GM23248 (cell line): Measurements from ENCODE around the gene MTHFD1L. TPM values are rescaled to one million over a fixed set of nuclear protein-coding genes. Genes with fewer than 3 reads are reported as not detected.

Source experiments
- DNase-seq: peaks from one replicate; pipeline ENCODE4 v3.0.0-alpha.2; 2015
- H2AFZ ChIP-seq: fragments of 200-600 bp; sonication (generic); 2 replicates; pipeline ENCODE4 v1.6.1; 2016; ENCODE audit warnings: antibody characterized with exemption
- H3F3A ChIP-seq: fragments of 200-600 bp; sonication (generic); 2 replicates; pipeline ENCODE4 v1.6.1; 2016; ENCODE audit warnings: mild to moderate bottlenecking, antibody characterized with exemption, mixed run types; ENCODE audit not compliant: insufficient read depth
- H3K27ac ChIP-seq: fragments of 200-600 bp; sonication (generic); 2 replicates; pipeline ENCODE4 v1.5.1; 2016; ENCODE audit warnings: mild to moderate bottlenecking
- H3K27me3 ChIP-seq: fragments of 200-600 bp; sonication (generic); replicated peaks from 2 replicates; pipeline ENCODE4 v1.6.1; 2016; ENCODE audit warnings: mild to moderate bottlenecking; ENCODE audit not compliant: insufficient read depth
- H3K36me3 ChIP-seq: fragments of 200-600 bp; sonication (generic); 2 replicates; pipeline ENCODE4 v1.6.1; 2016; ENCODE audit warnings: low read depth, mild to moderate bottlenecking
- H3K4me1 ChIP-seq: fragments of 200-600 bp; sonication (generic); 2 replicates; pipeline ENCODE4 v1.6.1; 2016; ENCODE audit warnings: mild to moderate bottlenecking; ENCODE audit not compliant: insufficient read depth
- H3K4me2 ChIP-seq: fragments of 200-600 bp; sonication (generic); one replicate; pipeline ENCODE4 v1.6.1; 2016; ENCODE audit warnings: mild to moderate bottlenecking; ENCODE audit not compliant: unreplicated experiment
- H3K4me3 ChIP-seq: fragments of 200-600 bp; sonication (generic); 2 replicates; pipeline ENCODE4 v1.5.1; 2016; ENCODE audit warnings: mild to moderate bottlenecking
- H3K79me2 ChIP-seq: fragments of 200-600 bp; sonication (generic); 2 replicates; pipeline ENCODE4 v1.6.1; 2016; ENCODE audit warnings: mild to moderate bottlenecking; ENCODE audit not compliant: insufficient read depth
- H3K9ac ChIP-seq: fragments of 200-600 bp; sonication (generic); 2 replicates; pipeline ENCODE4 v1.6.1; 2016; ENCODE audit warnings: mild to moderate bottlenecking
- H3K9me2 ChIP-seq: fragments of 200-600 bp; sonication (generic); 2 replicates; pipeline ENCODE4 v1.6.1; 2016; ENCODE audit warnings: mixed run types, mild to moderate bottlenecking, moderate library complexity; ENCODE audit not compliant: insufficient read depth
- H3K9me3 ChIP-seq: fragments of 200-600 bp; sonication (generic); one replicate; pipeline ENCODE4 v1.6.1; 2017; ENCODE audit warnings: low read depth
- H4K20me1 ChIP-seq: fragments of 200-600 bp; sonication (generic); 2 replicates; pipeline ENCODE4 v1.6.0; 2016; ENCODE audit not compliant: insufficient read depth
- EZH2 ChIP-seq: fragments of 200-600 bp; sonication (generic); IDR thresholded peaks from 2 replicates; pipeline ENCODE4 v1.6.1; 2018; ENCODE audit warnings: antibody characterized with exemption, mild to moderate bottlenecking; ENCODE audit not compliant: insufficient read depth, poor library complexity, severe bottlenecking
- EZH2phosphoT487 ChIP-seq: fragments of 200-600 bp; sonication (generic); IDR thresholded peaks from 2 replicates; pipeline ENCODE4 v1.6.1; 2018; ENCODE audit warnings: antibody characterized with exemption, moderate library complexity, mild to moderate bottlenecking, low read depth; ENCODE audit not compliant: insufficient read depth
- WGBS, 2 experiments: methylation state at CpG; one replicate each; pipeline ENCODE4 v1.1.6; 2015 to 2017; ENCODE audit warnings: low lambda C conversion rate in 2 of 2, low coverage in 1 of 2; ENCODE audit errors: missing lambda C conversion rate in 2 of 2; 5-methylcytosine and 5-hydroxymethylcytosine counted together
- in situ Hi-C: fragments of 300-500 bp; cut with MboI; formaldehyde crosslinking; loops from 2 replicates; pipeline ENCODE4 v1.15.0; 2020
- polyA plus RNA-seq: library from polyadenylated mRNA; unstranded; fragments of >200 nt; fragmentation: Nextera tagmentation; extraction: Ambion mirVana; gene quantifications from 2 replicates; pipeline ENCODE4 v1.2.1, GENCODE V29; 2016
- total RNA-seq: library from RNA; depleted of rRNA; stranded (reverse); fragments of >200 nt; shearing (Covaris generic); gene quantifications from 2 replicates; pipeline ENCODE4 v1.2.3, GENCODE V29; 2014

MTHFD1L gene
- total and polyA plus RNA-seq, 2 experiments from 2014 or later: 57.6 to 99.6 TPM

GRCh38 chr6:150894935-150895552 lies 29.5 kb downstream of the MTHFD1L start:
- Histone ChIP-seq H3F3A (peaks cover 50% of the 10 kb centered on the region), H3K4me1 (peaks cover 56% of the 10 kb centered on the region), H3K4me2 (peak overlapping the region; percentile 10), H3K9me3 (no peaks in the 10 kb centered on the region), H4K20me1 (no peaks in the 10 kb centered on the region), H3K9ac (peak overlapping the region; percentile 3; the same call in 1 of the 2 replicates), H2AFZ (no peak overlapping the region), H3K27me3 (no peaks in the 10 kb centered on the region), H3K4me3 (no peak overlapping the region), H3K79me2 (peaks cover 34% of the 10 kb centered on the region), H3K9me2 (no peaks in the 10 kb centered on the region), H3K27ac (0 out of 2 replicates have a peak overlapping the region, but pooled peaks have one; percentile 3), H3K36me3 (peaks cover 43% of the 10 kb centered on the region)
- no peak for TF ChIP-seq EZH2phosphoT487
- TF ChIP-seq EZH2: no peak
- 48 to 50% methylated on average over 11 to 12 of the region's 12 CpGs for WGBS, 2 experiments
- in situ Hi-C loops: no loop called here
- DNase-seq: peak; percentile 39

DNA sequence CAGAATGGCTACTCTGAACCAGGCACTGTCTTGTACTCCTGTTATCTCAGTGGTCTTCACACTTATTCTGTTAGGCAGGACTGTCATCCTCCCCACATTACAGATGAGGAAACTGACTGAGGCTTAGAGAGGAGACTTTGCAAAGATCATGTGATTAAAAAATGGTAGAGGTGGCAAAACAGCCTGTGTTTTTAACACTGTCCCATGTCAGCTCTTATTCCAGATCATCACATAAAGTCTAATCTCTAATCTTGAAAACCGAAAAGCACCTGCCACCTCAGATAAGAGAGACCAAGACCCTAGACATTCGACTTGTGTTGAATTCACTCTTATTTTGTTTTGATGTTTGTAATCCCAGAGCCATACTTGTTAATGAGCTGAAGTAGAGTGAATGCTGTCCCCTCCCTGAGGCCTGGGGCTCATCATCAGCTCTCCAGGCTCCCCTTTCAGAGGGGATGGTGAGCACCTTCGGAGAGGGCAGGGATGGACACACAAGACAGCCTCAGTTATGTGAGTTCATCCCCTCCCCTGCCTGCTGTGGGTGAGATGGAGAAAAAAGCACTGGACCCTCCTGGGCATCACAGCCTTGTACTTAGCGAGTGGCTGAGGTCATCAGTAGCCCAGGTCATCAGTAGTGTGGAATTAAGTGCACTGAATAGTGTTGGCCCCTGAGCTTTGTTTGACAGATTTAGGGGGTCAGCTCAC lies 30.6 kb downstream of the MTHFD1L start:
- Histone ChIP-seq H3K9ac (no peak overlapping the region), H3K36me3 (peaks cover 38% of the 10 kb centered on the region), H3K4me1 (peaks cover 56% of the 10 kb centered on the region), H3K4me2 (no peak overlapping the region), H2AFZ (no peak overlapping the region), H3K27ac (no peak overlapping the region), H3F3A (peaks cover 40% of the 10 kb centered on the region), H3K9me3 (no peaks in the 10 kb centered on the region), H3K4me3 (no peak overlapping the region), H4K20me1 (no peaks in the 10 kb centered on the region), H3K27me3 (no peaks in the 10 kb centered on the region), H3K79me2 (peaks cover 39% of the 10 kb centered on the region), H3K9me2 (no peaks in the 10 kb centered on the region)
- in situ Hi-C loops: no loop called here
- WGBS, 2 experiments: 72% methylated on average over 4 of the region's 4 CpGs
- no peak for DNase-seq
- TF ChIP-seq EZH2 (no peak), EZH2phosphoT487 (no peak)

GRCh38 chr6:150897400-150897943 lies 32.0 kb downstream of the MTHFD1L start:
- in situ Hi-C loops: no loop called here
- TF ChIP-seq EZH2phosphoT487 (no peak), EZH2 (no peak)
- no peaks in the 10 kb centered on the region for H3K9me2 ChIP-seq
- H3K4me3 ChIP-seq: no peak overlapping the region
- H3K27me3 ChIP-seq: no peaks in the 10 kb centered on the region
- H3K9ac ChIP-seq: no peak overlapping the region
- no peak overlapping the region for H3K27ac ChIP-seq
- no peak overlapping the region for H3K4me2 ChIP-seq
- no peaks in the 10 kb centered on the region for H3K9me3 ChIP-seq
- no peak overlapping the region for H2AFZ ChIP-seq
- WGBS, 2 experiments: 96 to 97% methylated on average over 7 of the region's 7 CpGs
- peaks cover 41% of the 10 kb centered on the region for H3F3A ChIP-seq
- no peak for DNase-seq
- peaks cover 30% of the 10 kb centered on the region for H3K36me3 ChIP-seq
- H4K20me1 ChIP-seq: no peaks in the 10 kb centered on the region
- peaks cover 63% of the 10 kb centered on the region for H3K4me1 ChIP-seq
- peaks cover 36% of the 10 kb centered on the region for H3K79me2 ChIP-seq

DNA sequence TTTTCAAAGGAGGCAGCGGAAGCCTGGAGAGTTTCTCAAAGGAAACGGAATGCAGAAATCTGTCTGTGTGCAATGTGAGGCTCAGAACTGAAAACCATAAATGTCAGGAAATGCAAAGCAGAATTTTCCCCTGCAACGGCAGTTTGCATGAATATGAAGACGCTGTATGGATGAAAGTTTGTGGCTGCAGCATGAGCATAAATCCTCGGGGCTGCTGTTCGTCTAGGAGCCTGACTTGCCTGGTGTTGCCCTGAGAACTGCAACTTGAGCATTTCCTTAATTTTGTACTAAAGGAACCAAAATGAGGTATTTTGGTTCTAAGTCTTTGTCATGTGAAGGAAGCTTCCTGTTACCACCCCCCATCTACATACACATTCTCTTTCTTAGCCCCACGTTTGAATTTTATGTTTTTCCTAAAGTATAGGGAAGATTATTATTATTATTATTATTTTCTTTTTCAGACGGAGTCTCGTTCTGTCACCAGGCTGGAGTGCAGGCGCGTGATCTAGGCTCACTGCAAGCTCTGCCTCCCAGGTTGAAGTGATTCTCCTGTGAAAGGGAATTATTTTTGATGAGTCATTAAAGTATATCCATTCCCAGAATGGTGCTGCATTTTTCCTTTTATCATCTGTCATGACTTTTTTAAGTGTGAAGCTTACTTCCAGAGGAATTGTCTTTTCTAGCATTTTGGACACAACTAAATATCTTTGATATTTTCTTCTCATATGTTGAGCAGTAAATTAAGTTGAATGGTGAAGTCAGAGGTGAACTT lies 33.1 kb downstream of the MTHFD1L start:
- H3K9ac ChIP-seq: peak overlapping the region; percentile 36; the same call in 1 of the 2 replicates

More for the DNA sequence above, 33.1 kb downstream of the MTHFD1L start:
- no peak overlapping the region for H2AFZ ChIP-seq
- no peak overlapping the region for H3K4me3 ChIP-seq
- no peak for TF ChIP-seq EZH2phosphoT487
- TF ChIP-seq EZH2: no peak
- H3K36me3 ChIP-seq: peaks cover 23% of the 10 kb centered on the region
- WGBS, 2 experiments: 32 to 34% methylated on average over 11 of the region's 11 CpGs
- H4K20me1 ChIP-seq: no peaks in the 10 kb centered on the region
- H3K9me2 ChIP-seq: no peaks in the 10 kb centered on the region
- DNase-seq: peak; percentile 76
- H3K79me2 ChIP-seq: peaks cover 28% of the 10 kb centered on the region
- no peaks in the 10 kb centered on the region for H3K9me3 ChIP-seq
- H3K27ac ChIP-seq: peak overlapping the region; percentile 57
- H3K27me3 ChIP-seq: no peaks in the 10 kb centered on the region
- H3K4me1 ChIP-seq: peaks cover 62% of the 10 kb centered on the region
- peaks cover 44% of the 10 kb centered on the region for H3F3A ChIP-seq
- in situ Hi-C loops: no loop called here
- H3K4me2 ChIP-seq: peak overlapping the region; percentile 17
